ENCODE measurements around the gene AHRR. TPM values are rescaled to one million over a fixed set of nuclear protein-coding genes. Genes with fewer than 3 reads are reported as not detected.

AHRR gene
- total RNA-seq, 2 donors from 2014 or later = 1.9 to 17.7 TPM

- no peak for TF ChIP-seq POLR2A (IDR thresholded peaks at IDR 0.05)
- no peak for TF ChIP-seq CTCF (IDR thresholded peaks at IDR 0.05)
- TF ChIP-seq POLR2AphosphoS5 (IDR thresholded peaks at IDR 0.05) = no peak
- no peaks in the 10 kb centered on the region for H3K27me3 ChIP-seq (replicated peaks; ENCODE audit: insufficient read depth)
- 80% methylated on average over 21 of the region's 24 CpGs for WGBS
- intact Hi-C loops (cut with DNase I) = no loop called here
- no peaks in the 10 kb centered on the region for H3K9me3 ChIP-seq
- H3K4me1 ChIP-seq (replicated peaks) = no peaks in the 10 kb centered on the region
- no peak overlapping the region for H3K4me3 ChIP-seq
- no peak overlapping the region for H3K27ac ChIP-seq
- H3K36me3 ChIP-seq = no peaks in the 10 kb centered on the region
- no peak for DNase-seq (ENCODE audit: low spot score)
Measured at GRCh38 chr5:415928-416635, 94.6 kb downstream of the AHRR start.

- H3K4me3 ChIP-seq = no peak overlapping the region
- no peak for DNase-seq (ENCODE audit: low spot score)
- WGBS = 93% methylated on average over 14 of the region's 14 CpGs
- no peak for TF ChIP-seq POLR2AphosphoS5 (IDR thresholded peaks at IDR 0.05)
- no peak for TF ChIP-seq POLR2A (IDR thresholded peaks at IDR 0.05)
- TF ChIP-seq CTCF (IDR thresholded peaks at IDR 0.05) = no peak
- intact Hi-C loops (cut with DNase I) = no loop called here
- no peaks in the 10 kb centered on the region for H3K9me3 ChIP-seq
- no peaks in the 10 kb centered on the region for H3K27me3 ChIP-seq (replicated peaks; ENCODE audit: insufficient read depth)
- H3K27ac ChIP-seq = no peak overlapping the region
- no peaks in the 10 kb centered on the region for H3K4me1 ChIP-seq (replicated peaks)
- no peaks in the 10 kb centered on the region for H3K36me3 ChIP-seq
Measured at GRCh38 chr5:416636-416960, 95.1 kb downstream of the AHRR start.

GRCh38 chr5:417301-418161 lies 96.0 kb downstream of the AHRR start:
- Histone ChIP-seq H3K27ac (no peak overlapping the region), H3K27me3 (replicated peaks; ENCODE audit: insufficient read depth) (no peaks in the 10 kb centered on the region), H3K4me3 (no peak overlapping the region), H3K36me3 (no peaks in the 10 kb centered on the region), H3K4me1 (replicated peaks) (no peaks in the 10 kb centered on the region), H3K9me3 (no peaks in the 10 kb centered on the region)
- no peak for TF ChIP-seq POLR2A (IDR thresholded peaks at IDR 0.05)
- TF ChIP-seq CTCF (IDR thresholded peaks at IDR 0.05) = no peak
- TF ChIP-seq POLR2AphosphoS5 (IDR thresholded peaks at IDR 0.05) = no peak
- intact Hi-C loops (cut with DNase I) = no loop called here
- no peak for DNase-seq (ENCODE audit: low spot score)
- 89% methylated on average over 14 of the region's 14 CpGs for WGBS

GRCh38 chr5:418162-419121 lies 96.9 kb downstream of the AHRR start:
- Histone ChIP-seq H3K4me3 (no peak overlapping the region), H3K9me3 (no peaks in the 10 kb centered on the region), H3K36me3 (no peaks in the 10 kb centered on the region), H3K4me1 (replicated peaks) (no peaks in the 10 kb centered on the region), H3K27me3 (replicated peaks; ENCODE audit: insufficient read depth) (no peaks in the 10 kb centered on the region), H3K27ac (no peak overlapping the region)
- WGBS = 83% methylated on average over 18 of the region's 18 CpGs
- DNase-seq (ENCODE audit: low spot score) = no peak
- intact Hi-C loops (cut with DNase I) = no loop called here
- no peak for TF ChIP-seq POLR2A (IDR thresholded peaks at IDR 0.05)
- no peak for TF ChIP-seq POLR2AphosphoS5 (IDR thresholded peaks at IDR 0.05)
- TF ChIP-seq CTCF (IDR thresholded peaks at IDR 0.05) = no peak
